ENCODE results near the gene ELP4. TPM values are rescaled to one million over a fixed set of nuclear protein-coding genes. Genes with fewer than 3 reads are reported as not detected.

The ELP4 gene
- polyA plus RNA-seq, 4 donors, result 5.4 to 14.5 (median 7.9) TPM

DNA sequence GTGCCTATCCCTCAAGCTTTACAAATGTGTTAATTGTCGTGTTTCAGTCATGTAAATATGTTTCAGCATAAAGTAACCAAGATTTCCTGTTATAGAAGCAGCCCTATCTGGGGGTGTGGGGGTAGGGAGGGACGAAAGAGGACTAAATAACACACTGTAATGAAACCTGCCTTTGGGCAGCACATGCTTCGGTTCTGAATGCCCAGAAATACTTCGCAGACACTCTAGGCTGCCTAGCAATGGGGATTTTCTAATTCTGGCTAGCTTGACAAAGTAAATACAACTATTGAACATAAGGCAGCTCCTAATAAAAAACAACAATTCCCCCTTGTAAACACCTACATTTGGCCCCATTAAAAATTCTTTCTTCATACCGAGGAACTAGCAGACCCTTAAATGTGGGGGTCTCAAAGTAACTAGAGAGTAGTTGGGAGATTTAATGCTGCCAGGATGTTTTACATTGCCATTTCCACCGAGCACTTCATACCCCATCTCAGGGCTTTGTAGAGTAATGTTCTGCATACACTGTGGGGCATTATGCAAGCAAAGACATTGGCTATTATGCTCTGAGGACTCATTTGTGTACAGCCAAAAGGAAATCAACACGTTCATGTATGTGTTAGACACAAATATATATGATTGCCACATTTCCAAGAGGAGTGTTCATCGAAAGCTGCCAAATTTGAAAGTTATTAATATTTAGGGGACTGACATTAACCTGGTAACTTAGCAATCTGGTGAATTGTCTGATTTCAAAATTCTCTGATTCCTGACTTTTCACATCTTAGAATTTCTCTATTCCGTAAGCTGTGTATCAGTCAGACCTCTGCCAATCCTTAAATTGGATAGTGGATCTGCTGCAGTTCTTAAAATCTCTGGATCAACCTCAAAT, 259.4 kb downstream of the ELP4 start:
- 83 to 92% (median 89%) methylated on average over 9 of the region's 9 CpGs for WGBS, 3 donors

GRCh38 chr11:31770011-31770700, 260.6 kb downstream of the ELP4 start:
- H3K4me1 ChIP-seq (ENCODE audit: control insufficient read depth in 3 of 3, insufficient read depth in 2 of 3, low read depth in 1 of 3, low read length in 2 of 3), result no peaks in the 10 kb centered on the region

More for the DNA sequence above, 259.4 kb downstream of the ELP4 start:
- Histone ChIP-seq H3K4me3 (ENCODE audit: low read depth in 1 of 3, low read length in 3 of 3) (no peak overlapping the region), H3K27ac (ENCODE audit: low read depth in 1 of 3, low read length in 2 of 3) (no peak overlapping the region), H3K9me3 (ENCODE audit: control insufficient read depth in 2 of 2, insufficient read depth in 1 of 2, low read depth in 1 of 2, low read length in 1 of 2) (no peaks in the 10 kb centered on the region), H3K36me3 (ENCODE audit: control insufficient read depth in 3 of 3, insufficient read depth in 2 of 3, low read depth in 1 of 3, low read length in 3 of 3) (peaks cover 0 to 2% (median 0%) of the 10 kb centered on the region in 3 donors), H3K27me3 (ENCODE audit: control insufficient read depth in 3 of 3, insufficient read depth in 3 of 3, low read length in 3 of 3) (no peaks in the 10 kb centered on the region), H3K4me1 (ENCODE audit: control insufficient read depth in 3 of 3, insufficient read depth in 2 of 3, low read depth in 1 of 3, low read length in 2 of 3) (no peaks in the 10 kb centered on the region)
- DNase-seq (no peak), FAIRE-seq (no peak)

DNA sequence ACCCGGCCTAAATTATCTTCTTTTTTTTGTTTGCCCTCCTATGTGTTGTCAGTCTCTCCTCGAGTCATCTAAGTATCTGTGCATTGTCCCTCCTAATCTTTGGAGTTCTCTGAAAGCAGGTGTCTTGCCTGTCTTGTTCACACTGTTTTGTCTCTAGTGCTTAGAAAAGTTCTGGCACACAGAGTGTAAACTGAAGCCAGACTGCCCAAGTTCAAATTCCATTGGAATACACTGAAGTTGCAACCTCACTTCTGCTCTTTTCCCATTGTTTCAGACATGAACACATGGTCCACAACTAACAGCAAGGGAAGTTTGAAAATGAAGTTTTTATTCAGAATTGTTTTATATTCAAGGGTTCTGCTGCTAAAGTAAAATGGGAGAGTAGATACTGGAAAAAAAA, 262.8 kb downstream of the ELP4 start:
- H3K4me3 ChIP-seq (ENCODE audit: low read depth in 1 of 3, low read length in 3 of 3), result no peak overlapping the region
- peaks cover 0 to 2% (median 0%) of the 10 kb centered on the region in 3 donors for H3K36me3 ChIP-seq (ENCODE audit: control insufficient read depth in 3 of 3, insufficient read depth in 2 of 3, low read depth in 1 of 3, low read length in 3 of 3)
- H3K27ac ChIP-seq (ENCODE audit: low read depth in 1 of 3, low read length in 2 of 3), result no peak overlapping the region
- no peaks in the 10 kb centered on the region for H3K27me3 ChIP-seq (ENCODE audit: control insufficient read depth in 3 of 3, insufficient read depth in 3 of 3, low read length in 3 of 3)
- DNase-seq (no peak), FAIRE-seq (no peak)
- no peaks in the 10 kb centered on the region for H3K4me1 ChIP-seq (ENCODE audit: control insufficient read depth in 3 of 3, insufficient read depth in 2 of 3, low read depth in 1 of 3, low read length in 2 of 3)
- H3K9me3 ChIP-seq (ENCODE audit: control insufficient read depth in 2 of 2, insufficient read depth in 1 of 2, low read depth in 1 of 2, low read length in 1 of 2), result no peaks in the 10 kb centered on the region
- WGBS, 3 donors, result 77 to 88% (median 86%) methylated on average over 2 of the region's 2 CpGs

More at GRCh38 chr11:31770011-31770700, 260.6 kb downstream of the ELP4 start:
- Histone ChIP-seq H3K4me3 (ENCODE audit: low read depth in 1 of 3, low read length in 3 of 3) (no peak overlapping the region), H3K27me3 (ENCODE audit: control insufficient read depth in 3 of 3, insufficient read depth in 3 of 3, low read length in 3 of 3) (no peaks in the 10 kb centered on the region), H3K36me3 (ENCODE audit: control insufficient read depth in 3 of 3, insufficient read depth in 2 of 3, low read depth in 1 of 3, low read length in 3 of 3) (peaks cover 0 to 2% (median 0%) of the 10 kb centered on the region in 3 donors), H3K9me3 (ENCODE audit: control insufficient read depth in 2 of 2, insufficient read depth in 1 of 2, low read depth in 1 of 2, low read length in 1 of 2) (no peaks in the 10 kb centered on the region), H3K27ac (ENCODE audit: low read depth in 1 of 3, low read length in 2 of 3) (no peak overlapping the region)
- WGBS, 3 donors, result 92 to 97% (median 97%) methylated on average over 3 of the region's 3 CpGs
- DNase-seq, result no peak
- no peak for FAIRE-seq

DNA sequence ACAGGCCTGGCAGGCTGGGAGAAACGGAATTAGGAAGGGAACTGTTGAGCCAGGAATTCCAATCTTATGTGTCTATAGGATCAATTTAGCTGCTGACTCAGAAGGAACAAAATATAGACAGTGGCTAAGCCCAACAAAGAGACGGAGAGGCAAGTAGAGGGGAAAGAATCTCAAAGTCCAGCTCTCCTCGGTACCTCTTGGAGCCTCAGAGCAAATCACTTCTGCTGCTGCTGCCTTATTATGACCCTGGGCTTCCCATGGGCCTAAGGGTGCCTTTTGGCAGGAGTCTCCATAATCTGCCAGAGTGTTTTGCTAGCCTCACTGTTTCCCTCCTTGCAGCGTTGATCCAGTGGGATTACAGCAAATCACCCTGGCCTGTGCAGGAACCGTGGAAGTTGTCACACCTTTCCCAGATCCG, 269.8 kb downstream of the ELP4 start:
- Histone ChIP-seq H3K4me3 (ENCODE audit: low read depth in 1 of 3, low read length in 3 of 3) (no peak overlapping the region), H3K27me3 (ENCODE audit: control insufficient read depth in 3 of 3, insufficient read depth in 3 of 3, low read length in 3 of 3) (no peaks in the 10 kb centered on the region), H3K4me1 (ENCODE audit: control insufficient read depth in 3 of 3, insufficient read depth in 2 of 3, low read depth in 1 of 3, low read length in 2 of 3) (no peaks in the 10 kb centered on the region), H3K27ac (ENCODE audit: low read depth in 1 of 3, low read length in 2 of 3) (no peak overlapping the region), H3K9me3 (ENCODE audit: control insufficient read depth in 2 of 2, insufficient read depth in 1 of 2, low read depth in 1 of 2, low read length in 1 of 2) (no peaks in the 10 kb centered on the region), H3K36me3 (ENCODE audit: control insufficient read depth in 3 of 3, insufficient read depth in 2 of 3, low read depth in 1 of 3, low read length in 3 of 3) (no peaks in the 10 kb centered on the region)
- FAIRE-seq (no peak), DNase-seq (no peak)
- WGBS, 3 donors, result 72 to 77% (median 77%) methylated on average over 6 of the region's 6 CpGs

DNA sequence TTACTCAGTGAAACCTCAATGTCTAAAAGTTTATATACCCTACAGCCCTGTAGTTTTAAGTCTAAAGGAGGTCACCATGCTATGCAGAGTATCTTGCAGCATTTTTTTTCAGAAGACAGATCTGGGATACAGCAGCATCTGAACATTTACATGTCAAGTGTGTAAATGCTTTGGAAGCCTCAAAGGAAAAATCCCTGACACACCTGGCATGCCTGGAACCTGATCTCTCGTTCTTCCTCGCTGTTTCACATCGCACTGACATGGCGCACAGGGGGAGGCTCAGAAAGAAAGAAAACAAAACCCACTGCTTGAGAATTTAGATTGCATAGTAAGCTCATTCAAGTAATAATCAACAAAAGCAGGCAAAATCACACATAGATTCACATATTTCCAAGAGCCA, 270.5 kb downstream of the ELP4 start:
- FAIRE-seq (no peak), DNase-seq (no peak)
- Histone ChIP-seq H3K4me1 (ENCODE audit: control insufficient read depth in 3 of 3, insufficient read depth in 2 of 3, low read depth in 1 of 3, low read length in 2 of 3) (no peaks in the 10 kb centered on the region), H3K36me3 (ENCODE audit: control insufficient read depth in 3 of 3, insufficient read depth in 2 of 3, low read depth in 1 of 3, low read length in 3 of 3) (no peaks in the 10 kb centered on the region), H3K9me3 (ENCODE audit: control insufficient read depth in 2 of 2, insufficient read depth in 1 of 2, low read depth in 1 of 2, low read length in 1 of 2) (no peaks in the 10 kb centered on the region), H3K4me3 (ENCODE audit: low read depth in 1 of 3, low read length in 3 of 3) (no peak overlapping the region), H3K27ac (ENCODE audit: low read depth in 1 of 3, low read length in 2 of 3) (no peak overlapping the region), H3K27me3 (ENCODE audit: control insufficient read depth in 3 of 3, insufficient read depth in 3 of 3, low read length in 3 of 3) (no peaks in the 10 kb centered on the region)
- WGBS, 3 donors, result 95 to 99% (median 95%) methylated on average over 4 of the region's 4 CpGs

GRCh38 chr11:31780480-31780971, 271.0 kb downstream of the ELP4 start:
- Histone ChIP-seq H3K4me1 (ENCODE audit: control insufficient read depth in 3 of 3, insufficient read depth in 2 of 3, low read depth in 1 of 3, low read length in 2 of 3) (no peaks in the 10 kb centered on the region), H3K36me3 (ENCODE audit: control insufficient read depth in 3 of 3, insufficient read depth in 2 of 3, low read depth in 1 of 3, low read length in 3 of 3) (no peaks in the 10 kb centered on the region), H3K27me3 (ENCODE audit: control insufficient read depth in 3 of 3, insufficient read depth in 3 of 3, low read length in 3 of 3) (no peaks in the 10 kb centered on the region), H3K4me3 (ENCODE audit: low read depth in 1 of 3, low read length in 3 of 3) (no peak overlapping the region), H3K9me3 (ENCODE audit: control insufficient read depth in 2 of 2, insufficient read depth in 1 of 2, low read depth in 1 of 2, low read length in 1 of 2) (no peaks in the 10 kb centered on the region), H3K27ac (ENCODE audit: low read depth in 1 of 3, low read length in 2 of 3) (no peak overlapping the region)
- no peak for FAIRE-seq
- 85 to 91% (median 88%) methylated on average over 5 of the region's 5 CpGs for WGBS, 3 donors
- DNase-seq, result no peak

DNA sequence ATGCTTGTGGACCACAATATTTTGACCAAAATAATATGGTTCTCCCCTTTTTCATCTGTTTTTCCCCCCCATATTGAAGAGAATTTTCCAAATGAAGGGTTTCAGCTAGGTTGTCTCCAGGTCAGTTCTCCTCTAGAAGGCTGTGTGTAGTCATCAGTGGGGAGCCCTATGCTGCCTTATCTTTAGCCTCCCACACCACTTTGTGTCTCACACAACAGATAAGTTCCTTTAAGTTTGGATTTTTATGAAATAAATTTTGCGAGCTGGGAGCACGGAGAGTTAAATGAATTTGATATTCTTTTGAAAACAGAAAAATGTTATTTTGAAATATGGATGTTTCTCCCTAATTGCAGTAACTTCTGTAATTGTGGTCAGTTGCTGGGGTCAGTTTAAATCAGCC, 272.7 kb downstream of the ELP4 start:
- H3K27me3 ChIP-seq (ENCODE audit: control insufficient read depth in 3 of 3, insufficient read depth in 3 of 3, low read length in 3 of 3), result no peaks in the 10 kb centered on the region
- H3K4me3 ChIP-seq (ENCODE audit: low read depth in 1 of 3, low read length in 3 of 3), result no peak overlapping the region
- no peak for FAIRE-seq
- WGBS, 3 donors, result 90 to 99% (median 98%) methylated on average over 2 of the region's 2 CpGs
- peaks cover 0 to 3% (median 0%) of the 10 kb centered on the region in 3 donors for H3K36me3 ChIP-seq (ENCODE audit: control insufficient read depth in 3 of 3, insufficient read depth in 2 of 3, low read depth in 1 of 3, low read length in 3 of 3)
- no peak overlapping the region for H3K27ac ChIP-seq (ENCODE audit: low read depth in 1 of 3, low read length in 2 of 3)
- H3K4me1 ChIP-seq (ENCODE audit: control insufficient read depth in 3 of 3, insufficient read depth in 2 of 3, low read depth in 1 of 3, low read length in 2 of 3), result no peaks in the 10 kb centered on the region
- no peaks in the 10 kb centered on the region for H3K9me3 ChIP-seq (ENCODE audit: control insufficient read depth in 2 of 2, insufficient read depth in 1 of 2, low read depth in 1 of 2, low read length in 1 of 2)
- no peak for DNase-seq

DNA sequence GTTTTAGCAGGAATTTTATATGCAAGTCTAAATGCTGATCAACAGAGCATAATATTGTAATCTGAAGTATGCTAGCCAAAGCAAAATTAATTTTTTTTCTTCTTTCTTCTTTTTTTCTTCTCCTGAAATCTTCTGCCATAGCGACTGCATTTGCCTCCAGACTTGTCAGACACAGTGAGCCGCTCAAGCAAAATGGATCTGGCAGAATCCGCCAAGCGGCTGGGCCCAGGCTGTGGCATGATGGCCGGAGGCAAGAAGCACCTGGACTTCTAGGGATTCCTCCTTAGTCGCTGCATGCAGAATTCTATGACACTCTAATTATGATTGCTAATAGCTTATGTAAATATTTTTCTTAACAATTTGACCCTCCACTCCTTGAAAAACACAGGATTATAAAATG, 273.7 kb downstream of the ELP4 start:
- Histone ChIP-seq H3K27ac (ENCODE audit: low read depth in 1 of 3, low read length in 2 of 3) (no peak overlapping the region), H3K27me3 (ENCODE audit: control insufficient read depth in 3 of 3, insufficient read depth in 3 of 3, low read length in 3 of 3) (no peaks in the 10 kb centered on the region), H3K4me1 (ENCODE audit: control insufficient read depth in 3 of 3, insufficient read depth in 2 of 3, low read depth in 1 of 3, low read length in 2 of 3) (no peaks in the 10 kb centered on the region), H3K36me3 (ENCODE audit: control insufficient read depth in 3 of 3, insufficient read depth in 2 of 3, low read depth in 1 of 3, low read length in 3 of 3) (peaks cover 0 to 5% (median 0%) of the 10 kb centered on the region in 3 donors), H3K9me3 (ENCODE audit: control insufficient read depth in 2 of 2, insufficient read depth in 1 of 2, low read depth in 1 of 2, low read length in 1 of 2) (no peaks in the 10 kb centered on the region), H3K4me3 (ENCODE audit: low read depth in 1 of 3, low read length in 3 of 3) (no peak overlapping the region)
- DNase-seq (no peak), FAIRE-seq (no peak)
- WGBS, 3 donors, result 97 to 99% (median 97%) methylated on average over 6 of the region's 6 CpGs
